Daoy (cell line): ENCODE results near the gene RIMBP2. TPM values are rescaled to one million over a fixed set of nuclear protein-coding genes. Genes with fewer than 3 reads are reported as not detected.

Experiments used
- DNase-seq: peaks from one replicate; pipeline ENCODE4 v3.0.0-alpha.2; 2015; ENCODE audit warnings: low read depth
- total RNA-seq: library from RNA; depleted of rRNA; stranded (reverse); fragments of >200 nt; shearing (Covaris generic); gene quantifications from 2 replicates; pipeline ENCODE4 v1.2.3, GENCODE V29; 2014

Gene RIMBP2
- total RNA-seq, 1 experiment from 2014 or later, result 1.4 TPM

- DNase-seq, result peak; percentile 85
Observed at GRCh38 chr12:130633771-130634170, 82.3 kb downstream of the RIMBP2 start.

GRCh38 chr12:130632642-130633041 is 83.5 kb downstream of the RIMBP2 start:
- DNase-seq, result no peak

- no peak for DNase-seq
Observed at GRCh38 chr12:130628304-130628703, 87.8 kb downstream of the RIMBP2 start.

- DNase-seq, result no peak
Observed at GRCh38 chr12:130627175-130627574, 88.9 kb downstream of the RIMBP2 start.

- no peak for DNase-seq
Observed at GRCh38 chr12:130626601-130627000, 89.5 kb downstream of the RIMBP2 start.

GRCh38 chr12:130625201-130625600 is 90.9 kb downstream of the RIMBP2 start:
- DNase-seq, result no peak

GRCh38 chr12:130622803-130623202 is 93.3 kb downstream of the RIMBP2 start:
- no peak for DNase-seq

GRCh38 chr12:130621696-130622298 is 94.3 kb downstream of the RIMBP2 start:
- no peak for DNase-seq

- DNase-seq, result no peak
Observed at GRCh38 chr12:130620756-130621155, 95.3 kb downstream of the RIMBP2 start.

- no peak for DNase-seq
Observed at GRCh38 chr12:130620281-130620680, 95.8 kb downstream of the RIMBP2 start.

GRCh38 chr12:130619385-130620001 is 96.6 kb downstream of the RIMBP2 start:
- no peak for DNase-seq

GRCh38 chr12:130617219-130617618 is 98.9 kb downstream of the RIMBP2 start:
- DNase-seq, result peak; percentile 91

- no peak for DNase-seq
Observed at GRCh38 chr12:130615861-130616345, 100.2 kb downstream of the RIMBP2 start.

- DNase-seq, result no peak
Observed at GRCh38 chr12:130614530-130614905, 101.6 kb downstream of the RIMBP2 start.

GRCh38 chr12:130613831-130614529 is 102.1 kb downstream of the RIMBP2 start:
- no peak for DNase-seq

- no peak for DNase-seq
Observed at GRCh38 chr12:130613131-130613530, 103.0 kb downstream of the RIMBP2 start.

- no peak for DNase-seq
Observed at GRCh38 chr12:130611026-130611905, 104.8 kb downstream of the RIMBP2 start.

- DNase-seq, result no peak
Observed at GRCh38 chr12:130609966-130610365, 106.1 kb downstream of the RIMBP2 start.

- DNase-seq, result no peak
Observed at GRCh38 chr12:130608831-130609230, 107.3 kb downstream of the RIMBP2 start.

GRCh38 chr12:130608132-130608531 is 108.0 kb downstream of the RIMBP2 start:
- DNase-seq, result no peak

- no peak for DNase-seq
Observed at GRCh38 chr12:130606231-130606630, 109.9 kb downstream of the RIMBP2 start.

- DNase-seq, result peak; percentile 66
Observed at GRCh38 chr12:130603396-130603965, 112.6 kb downstream of the RIMBP2 start.
